GM12874 (cell line): ENCODE measurements around the gene ZKSCAN1.
A peak's percentile ranks its signal among the peaks of the same experiment; 100 is the strongest.

ENCODE experiments used
- CTCF ChIP-seq: IDR thresholded peaks from 2 replicates; pipeline ENCODE4 v1.5.1; 2011; ENCODE audit warnings: low read depth, mild to moderate bottlenecking, control low read depth, low read length, moderate library complexity; ENCODE audit not compliant: insufficient read depth

ZKSCAN1 gene

DNA sequence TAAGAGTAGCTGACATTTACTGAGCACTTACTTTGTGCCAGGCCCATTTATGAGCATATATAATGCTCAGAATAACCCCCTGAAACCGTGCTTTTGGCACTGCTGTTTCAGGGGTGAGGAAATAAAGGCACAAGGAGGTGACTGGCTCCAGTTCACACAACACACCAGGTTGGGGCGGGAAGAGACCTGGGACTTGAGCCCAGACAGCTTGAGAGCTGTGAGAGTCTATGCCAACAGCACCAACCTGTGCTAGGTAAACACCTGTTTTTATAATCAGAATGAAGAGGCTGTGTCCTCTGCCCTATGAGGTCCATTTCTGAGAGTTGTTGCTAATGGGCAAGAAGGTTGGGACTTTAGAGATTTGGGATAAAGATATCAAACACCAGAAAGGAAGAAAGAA, 30.8 kb upstream of the ZKSCAN1 start:
- no peak for TF ChIP-seq CTCF

GRCh38 chr7:99987846-99988245, 27.6 kb upstream of the ZKSCAN1 start:
- no peak for TF ChIP-seq CTCF

GRCh38 chr7:99990460-99990852, 24.9 kb upstream of the ZKSCAN1 start:
- no peak for TF ChIP-seq CTCF

DNA sequence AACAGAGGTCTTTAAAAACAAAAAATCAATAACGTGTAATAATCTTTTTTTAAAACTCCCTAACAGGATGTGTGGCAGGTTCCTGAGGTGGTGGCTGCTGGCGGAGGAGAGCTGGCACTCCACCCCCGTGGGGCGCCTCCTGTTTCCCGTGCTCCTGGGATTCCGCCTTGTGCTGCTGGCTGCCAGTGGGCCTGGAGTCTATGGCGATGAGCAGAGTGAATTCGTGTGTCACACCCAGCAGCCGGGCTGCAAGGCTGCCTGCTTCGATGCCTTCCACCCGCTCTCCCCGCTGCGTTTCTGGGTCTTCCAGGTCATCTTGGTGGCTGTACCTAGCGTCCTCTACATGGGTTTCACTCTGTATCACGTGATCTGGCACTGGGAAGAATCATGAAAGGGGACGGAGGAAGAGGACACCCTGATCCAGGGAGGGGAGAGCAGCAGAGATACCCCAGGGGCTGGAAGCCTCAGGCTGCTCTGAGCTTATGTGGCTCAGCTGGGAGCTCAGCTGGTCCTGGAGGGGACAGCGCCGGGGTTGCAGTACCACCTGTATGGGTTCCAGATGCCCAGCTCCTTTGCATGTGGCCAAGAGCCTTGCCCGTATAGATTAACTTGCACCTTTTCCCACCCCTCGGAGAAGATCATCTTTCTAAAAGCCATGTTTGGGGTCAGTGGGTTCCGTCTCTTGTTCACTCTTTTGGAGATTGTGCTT, 22.9 kb upstream of the ZKSCAN1 start:
- TF ChIP-seq CTCF = no peak

- no peak for TF ChIP-seq CTCF
Observed at GRCh38 chr7:99994819-99995218, 20.6 kb upstream of the ZKSCAN1 start.

DNA sequence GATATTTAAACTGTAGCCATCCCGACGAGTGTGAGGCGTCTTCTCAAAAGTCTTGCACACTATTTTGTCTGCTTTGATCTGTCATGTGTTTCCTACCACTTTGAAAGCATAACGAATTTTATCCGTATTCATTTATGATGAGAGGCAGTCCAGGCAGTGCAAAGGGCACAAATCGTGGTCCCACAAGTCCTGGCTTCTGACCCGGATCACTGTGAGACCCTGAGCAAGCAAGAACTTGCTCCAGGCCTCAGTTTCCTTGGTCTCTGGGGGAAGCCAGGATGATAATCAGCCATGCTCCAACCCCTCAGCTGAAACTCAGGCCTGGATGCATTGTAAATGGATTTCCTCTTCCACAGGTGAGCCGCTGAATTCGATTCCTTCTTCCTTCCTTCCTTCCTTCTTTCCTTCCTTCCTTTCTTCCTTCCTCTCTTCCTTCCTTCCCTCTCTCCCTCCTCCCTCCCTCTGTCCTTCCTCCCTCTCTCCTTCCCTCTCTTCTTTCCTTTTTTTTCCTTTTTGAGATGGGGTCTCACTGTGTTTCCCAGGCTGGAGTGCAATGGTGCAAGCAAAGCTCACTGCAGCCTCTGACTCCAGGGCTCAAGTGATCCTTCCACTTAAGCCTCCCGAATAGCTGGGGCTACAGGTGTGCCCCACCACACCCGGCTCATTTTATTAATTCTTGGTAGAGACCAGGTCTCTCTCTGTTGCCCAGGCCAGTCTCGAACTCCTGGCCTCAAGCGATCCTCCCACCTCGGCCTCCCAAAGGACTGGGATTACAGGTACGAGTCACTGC, 18.4 kb upstream of the ZKSCAN1 start:
- TF ChIP-seq CTCF = no peak

DNA sequence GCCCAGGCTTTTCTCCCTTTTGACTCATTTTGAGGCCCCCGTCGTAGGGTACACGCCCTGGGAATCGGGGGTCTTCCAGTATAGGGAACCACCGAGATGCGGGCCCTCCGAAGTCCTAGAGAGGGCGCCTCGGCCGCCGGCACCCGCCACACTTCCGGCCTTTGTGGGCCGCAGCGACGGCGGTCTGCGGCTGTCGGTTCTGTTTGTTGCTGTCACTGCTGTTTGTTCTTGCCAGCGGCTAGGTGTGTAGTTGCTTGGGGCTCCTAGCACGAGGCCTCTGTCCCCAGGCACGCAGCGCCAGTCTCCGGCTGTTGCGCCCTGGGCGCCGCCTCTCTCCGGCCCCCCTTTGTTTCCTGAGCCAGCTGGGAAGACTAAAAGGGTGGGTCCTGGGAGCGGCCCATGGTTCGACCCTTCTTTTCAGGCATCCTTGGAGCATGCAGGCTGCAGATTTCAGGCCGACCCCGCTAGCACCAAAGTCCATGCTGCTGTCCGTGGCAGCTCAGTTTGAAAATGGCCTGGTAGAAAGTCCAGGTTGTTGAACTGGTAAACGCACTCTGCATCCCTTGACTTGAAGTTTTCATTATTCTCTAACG, 17.8 kb upstream of the ZKSCAN1 start:
- TF ChIP-seq CTCF = peak; percentile 24
